HepG2 (cell line): ENCODE data around the gene OR1M1. TPM values are rescaled to one million over a fixed set of nuclear protein-coding genes. Genes with fewer than 3 reads are reported as not detected.

Experiments
- ATAC-seq: fragments of 200-7000 bp; cut with Tn5 transposase; 3 replicates; pipeline ENCODE4 v1.9.1; 2020; ENCODE audit warnings: mild to moderate bottlenecking, moderate library complexity
- BruUV-seq: library from RNA; stranded (reverse); fragments of 400-500 nt; replicated peaks from 2 replicates; lab custom pipeline; 2021; lab: Mats Ljungman, UMichigan
- CTCF ChIA-PET: fragments of 300-600 bp; formaldehyde crosslinking; extraction: SDS; loops from one replicate; lab custom pipeline; 2021; ENCODE audit warnings: low total read pairs, inconsistent platforms, low intra/inter-chr PET ratio; lab: Yijun Ruan, JAX
- POLR2A ChIA-PET: fragments of 350-600 bp; sonication (Branson Sonifier 250); formaldehyde crosslinking; loops from one replicate; lab custom pipeline; 2020; ENCODE audit warnings: antibody characterized with exemption, inconsistent platforms; lab: Yijun Ruan, JAX
- DNase-seq: peaks from one replicate; pipeline ENCODE4 v3.0.0-alpha.2; 2015; ENCODE audit warnings: low spot score
- FAIRE-seq: peaks from 3 replicates; lab custom pipeline; 2011; peaks lifted over from hg19 to GRCh38; lab: Jason Lieb, UNC
- H2AFZ ChIP-seq: one replicate; pipeline ENCODE4 v1.6.1; 2011; ENCODE audit warnings: low read length, inconsistent platforms
- H3K27ac ChIP-seq: fragments of 300-600 bp; 3 replicates; pipeline ENCODE4 v1.8.0; 2011; ENCODE audit warnings: mixed run types, mild to moderate bottlenecking, mixed read lengths, low read length, inconsistent platforms; ENCODE audit not compliant: insufficient read depth; ENCODE audit errors: extremely low read length
- H3K27me3 ChIP-seq, 2 experiments: fragments of 200-600 bp in 1 of 2; 2 replicates in 1 of 2; 3 replicates in 1 of 2; pipeline versions ENCODE4 v1.6.0 to v1.8.0; 2011; ENCODE audit warnings: low read length in 2 of 2, mild to moderate bottlenecking in 2 of 2, moderate library complexity in 2 of 2, inconsistent platforms in 1 of 2; ENCODE audit not compliant: insufficient read depth in 2 of 2, control insufficient read depth in 1 of 2
- H3K36me3 ChIP-seq, 2 experiments: fragments of 200-600 bp in 1 of 2; replicated peaks in 1 of 2; 2 replicates in 1 of 2; 3 replicates in 1 of 2; pipeline versions ENCODE4 v1.5.1 to v1.8.0; 2011; ENCODE audit warnings: low read length in 2 of 2, inconsistent platforms in 1 of 2; ENCODE audit not compliant: insufficient read depth in 2 of 2, control insufficient read depth in 1 of 2
- H3K4me1 ChIP-seq: 2 replicates; pipeline ENCODE4 v1.5.1; 2012; ENCODE audit warnings: low read length, inconsistent platforms; ENCODE audit not compliant: insufficient read depth
- H3K4me2 ChIP-seq: 2 replicates; pipeline ENCODE4 v1.6.0; 2011; ENCODE audit warnings: low read depth, low read length, inconsistent platforms
- H3K4me3 ChIP-seq, 3 experiments: fragments of 200-600 bp in 1 of 3; sonication (generic), shearing (Covaris generic) in 1 of 3; replicated peaks in 1 of 3; 2 replicates each; pipeline ENCODE4 v1.5.1; 2011 to 2016; ENCODE audit warnings: low read length in 3 of 3, inconsistent platforms in 2 of 3, low read depth in 2 of 3, mild to moderate bottlenecking in 2 of 3, control low read depth in 1 of 3, mixed read lengths in 1 of 3; ENCODE audit not compliant: insufficient read depth in 1 of 3
- H3K79me2 ChIP-seq: one replicate; pipeline ENCODE4 v1.6.1; 2011; ENCODE audit warnings: low read length, inconsistent platforms; ENCODE audit not compliant: insufficient read depth
- H3K9ac ChIP-seq: 2 replicates; pipeline ENCODE4 v1.6.0; 2011; ENCODE audit warnings: mild to moderate bottlenecking, low read depth, low read length, inconsistent platforms; ENCODE audit not compliant: insufficient read depth
- H3K9me3 ChIP-seq: 2 replicates; pipeline ENCODE4 v1.5.1; 2012; ENCODE audit warnings: mild to moderate bottlenecking, low read length
- H4K20me1 ChIP-seq: 2 replicates; pipeline ENCODE4 v1.6.0; 2011; ENCODE audit warnings: inconsistent platforms, mild to moderate bottlenecking, low read length, moderate library complexity; ENCODE audit not compliant: insufficient read depth
- BCLAF1 ChIP-seq: fragments of 450-650 bp; IDR thresholded peaks from 2 replicates; pipeline ENCODE4 v1.6.1; 2017; ENCODE audit warnings: mild to moderate bottlenecking
- BORCS8-MEF2B ChIP-seq: sonication (generic); formaldehyde crosslinking; IDR thresholded peaks from 2 replicates; pipeline ENCODE4 v1.8.0; 2022; ENCODE audit warnings: mild to moderate bottlenecking, missing genetic modification reagents
- DR1 ChIP-seq: sonication (generic); formaldehyde crosslinking; IDR thresholded peaks from 2 replicates; pipeline ENCODE4 v1.8.0; 2021; ENCODE audit warnings: mild to moderate bottlenecking, missing genetic modification reagents, inconsistent platforms
- FOXK1 ChIP-seq: sonication (generic); formaldehyde crosslinking; IDR thresholded peaks from 2 replicates; pipeline ENCODE4 v1.4.0; 2020; ENCODE audit warnings: low read depth, missing genetic modification reagents, borderline replicate concordance
- GATA4 ChIP-seq: sonication (generic); IDR thresholded peaks from 2 replicates; pipeline ENCODE4 v1.6.1; 2016; ENCODE audit warnings: antibody characterized with exemption, low read depth, borderline replicate concordance
- HOMEZ ChIP-seq: IDR thresholded peaks from 2 replicates; pipeline ENCODE4 v1.6.1; 2016; ENCODE audit warnings: low read depth
- IKZF1 ChIP-seq: fragments of 450-650 bp; IDR thresholded peaks from 2 replicates; pipeline ENCODE4 v1.7.1; 2016
- NCOA1 ChIP-seq: sonication (generic); formaldehyde crosslinking; IDR thresholded peaks from 2 replicates; pipeline ENCODE4 v1.9.0; 2021; ENCODE audit warnings: missing genetic modification reagents
- PAXIP1 ChIP-seq: sonication (generic); formaldehyde crosslinking; conservative IDR thresholded peaks from 2 replicates; pipeline ENCODE4 v1.4.0; 2020; ENCODE audit warnings: mild to moderate bottlenecking, missing genetic modification reagents, moderate library complexity
- PLSCR1 ChIP-seq: sonication (generic); formaldehyde crosslinking; IDR thresholded peaks from 2 replicates; pipeline ENCODE4 v1.5.0; 2020; ENCODE audit warnings: missing genetic modification reagents, mild to moderate bottlenecking, borderline replicate concordance
- SKI ChIP-seq: fragments of 450-650 bp; IDR thresholded peaks from one replicate; pipeline ENCODE4 v1.6.1; 2018; ENCODE audit warnings: mild to moderate bottlenecking; ENCODE audit not compliant: partially characterized antibody
- SRY ChIP-seq: sonication (generic); formaldehyde crosslinking; IDR thresholded peaks from 2 replicates; pipeline ENCODE4 v1.8.0; 2022; ENCODE audit warnings: mild to moderate bottlenecking, missing genetic modification reagents
- ZNF501 ChIP-seq: sonication (generic); formaldehyde crosslinking; IDR thresholded peaks from 2 replicates; pipeline ENCODE4 v1.5.1; 2020; ENCODE audit warnings: mild to moderate bottlenecking, moderate library complexity, missing genetic modification reagents
- ZNF570 ChIP-seq: sonication (generic); formaldehyde crosslinking; IDR thresholded peaks from 2 replicates; pipeline ENCODE4 v1.4.0; 2020; ENCODE audit warnings: mild to moderate bottlenecking, missing genetic modification reagents, borderline replicate concordance
- ZNF576 ChIP-seq: sonication (generic); formaldehyde crosslinking; IDR thresholded peaks from 2 replicates; pipeline ENCODE4 v1.4.0; 2020; ENCODE audit warnings: mild to moderate bottlenecking, missing genetic modification reagents
- ZNF713 ChIP-seq: sonication (generic); formaldehyde crosslinking; IDR thresholded peaks from 2 replicates; pipeline ENCODE4 v1.4.0; 2020; ENCODE audit warnings: mild to moderate bottlenecking, missing genetic modification reagents
- WGBS: methylation state at CpG from one replicate; pipeline ENCODE4 v1.1.6; 2017; ENCODE audit warnings: low lambda C conversion rate; 5-methylcytosine and 5-hydroxymethylcytosine counted together
- in situ Hi-C: cut with HindIII; loops from 2 replicates; pipeline ENCODE4 v1.10.0; 2017; ENCODE audit warnings: low pct_unique_long_range_greater_than_20kb; ENCODE audit not compliant: extremely low pct_ligation_motif_present
- intact Hi-C: fragments of 100-400 bp; cut with micrococcal nuclease; formaldehyde crosslinking; loops from one replicate; pipeline ENCODE4 v1.10.0; 2022; ENCODE audit not compliant: unreplicated experiment
- polyA plus RNA-seq, 8 experiments: library from polyadenylated mRNA; depleted of rRNA in 3 of 8; stranded (reverse) in 7 of 8; unstranded in 1 of 8; fragments of >200 nt; fragmentation: Illumina TruSeq in 4 of 8; extraction: Trizol in 4 of 8; gene quantifications; 2 replicates each; pipeline versions ENCODE4 v1.2.1 to v1.2.3, GENCODE V29; 2011 to 2016; ENCODE audit warnings: low read depth in 4 of 8, missing spikeins in 1 of 8, mixed read lengths in 1 of 8; ENCODE audit not compliant: insufficient read depth in 1 of 8
- total RNA-seq, 5 experiments: library from RNA; depleted of rRNA; stranded (reverse); fragments of >200 nt; fragmentation: Illumina TruSeq; extraction: Trizol; gene quantifications; 2 replicates each; pipeline ENCODE4 v1.2.3, GENCODE V29; 2016; ENCODE audit warnings: low read depth in 1 of 5

OR1M1 gene
- total and polyA plus RNA-seq, 2 of the 13 experiments (the other 11 are each of a cell fraction or from before 2014, with no cell fraction given) = not detected

GRCh38 chr19:9132422-9132821 lies 45.6 kb downstream of the OR1M1 start:
- no TSS peak for BruUV-seq
- no peaks in the 10 kb centered on the region for H4K20me1 ChIP-seq
- ChIA-PET CTCF (no interaction called here), POLR2A (no interaction called here)
- peaks cover 0 to 2% of the 10 kb centered on the region in 2 experiments; a peak in 2 of 5 replicates for H3K27me3 ChIP-seq
- H2AFZ ChIP-seq = no peak overlapping the region
- no peak for TF ChIP-seq IKZF1
- TF ChIP-seq BCLAF1 = no peak
- no peak for TF ChIP-seq HOMEZ (CRISPR knock-in tag)
- no peak for TF ChIP-seq ZNF501 (CRISPR knock-in tag)
- TF ChIP-seq ZNF713 (CRISPR knock-in tag) = no peak
- no peak for TF ChIP-seq SRY
- TF ChIP-seq PLSCR1 (CRISPR knock-in tag) = no peak
- no peak for TF ChIP-seq ZNF570 (CRISPR knock-in tag)
- no peak for TF ChIP-seq GATA4
- TF ChIP-seq PAXIP1 = no peak
- TF ChIP-seq ZNF576 (CRISPR knock-in tag) = no peak
- TF ChIP-seq DR1 (CRISPR knock-in tag) = no peak
- no peak for TF ChIP-seq FOXK1 (CRISPR knock-in tag)
- no peak for TF ChIP-seq BORCS8-MEF2B (CRISPR knock-in tag)
- TF ChIP-seq NCOA1 (CRISPR knock-in tag) = no peak
- TF ChIP-seq SKI = no peak
- TF ChIP-seq, all 625 proteins: peak for 0
- no peaks in the 10 kb centered on the region for H3K4me1 ChIP-seq
- no peak overlapping the region for H3K9ac ChIP-seq
- intact Hi-C loops (loop anchor here (10.0 kb wide), 2 partner anchors 302 to 452 kb away; partner anchors contain the start of genes ZNF121 and ZNF266), in situ Hi-C loops (loop anchor here (25.0 kb wide), 1 partner anchor 655 kb away; no protein-coding TSS in a partner anchor)
- FAIRE-seq (no peak), DNase-seq (no peak), ATAC-seq (no peak)
- no peak overlapping the region for H3K4me3 ChIP-seq
- H3K4me2 ChIP-seq = no peak overlapping the region
- no peaks in the 10 kb centered on the region for H3K36me3 ChIP-seq
- WGBS = 4% methylated on average over 4 of the region's 5 CpGs
- no peaks in the 10 kb centered on the region for H3K9me3 ChIP-seq
- H3K79me2 ChIP-seq = no peaks in the 10 kb centered on the region
- H3K27ac ChIP-seq = no peak overlapping the region
